Activated CD8-positive, alpha-beta T cell treated with anti-CD3 and anti-CD28 coated beads for 36 hours (primary cell): ENCODE measurements around the gene FXYD5. TPM values are rescaled to one million over a fixed set of nuclear protein-coding genes. Genes with fewer than 3 reads are reported as not detected.

Experiments
- ATAC-seq: fragments of 200-7000 bp; cut with Tn5 transposase; one replicate; pipeline ENCODE4 v1.10.0; 2021; ENCODE audit warnings: mild to moderate bottlenecking, moderate library complexity
- CTCF ChIA-PET: fragments of 350-600 bp; sonication (Branson Sonifier 250); formaldehyde crosslinking; loops from one replicate; lab custom pipeline; 2021; ENCODE audit warnings: antibody characterized with exemption; lab: Charles Lee
- POLR2A ChIA-PET: fragments of 350-600 bp; sonication (Branson Sonifier 250); formaldehyde crosslinking; loops from one replicate; lab custom pipeline; 2021; ENCODE audit warnings: antibody characterized with exemption; lab: Charles Lee
- DNase-seq: peaks from one replicate; pipeline ENCODE4 v3.0.0-alpha.2; 2020
- H3K27ac Mint-ChIP-seq: one replicate; pipeline ENCODE4 v1.8.0; 2021; ENCODE audit warnings: mild to moderate bottlenecking, mixed read lengths
- H3K27me3 Mint-ChIP-seq: one replicate; pipeline ENCODE4 v1.8.0; 2021; ENCODE audit warnings: mixed read lengths
- H3K36me3 Mint-ChIP-seq: one replicate; pipeline ENCODE4 v1.8.0; 2021; ENCODE audit warnings: low read depth, mixed read lengths
- H3K4me1 Mint-ChIP-seq: one replicate; pipeline ENCODE4 v1.8.0; 2021; ENCODE audit warnings: low read depth, mixed read lengths
- H3K4me3 Mint-ChIP-seq: one replicate; pipeline ENCODE4 v1.8.0; 2021; ENCODE audit warnings: mild to moderate bottlenecking, moderate library complexity, mixed read lengths
- H3K9me3 Mint-ChIP-seq: one replicate; pipeline ENCODE4 v1.8.0; 2021; ENCODE audit warnings: mixed read lengths
- intact Hi-C: fragments of 100-400 bp; cut with micrococcal nuclease; formaldehyde crosslinking; loops from one replicate; pipeline ENCODE4 v1.10.0; 2022
- total RNA-seq, 2 experiments: library from RNA; stranded (reverse); gene quantifications; one replicate each; pipeline ENCODE4 v1.2.3, GENCODE V29; 2021
- TF ChIP-seq, protein P1 (sequence below): fragments of 200-600 bp; IDR thresholded peaks from one replicate; pipeline ENCODE4 v1.8.0; 2022; ENCODE audit warnings: antibody characterized with exemption, mild to moderate bottlenecking

Gene FXYD5
- total RNA-seq, 2 experiments from 2014 or later, result 225 to 241 TPM

DNA sequence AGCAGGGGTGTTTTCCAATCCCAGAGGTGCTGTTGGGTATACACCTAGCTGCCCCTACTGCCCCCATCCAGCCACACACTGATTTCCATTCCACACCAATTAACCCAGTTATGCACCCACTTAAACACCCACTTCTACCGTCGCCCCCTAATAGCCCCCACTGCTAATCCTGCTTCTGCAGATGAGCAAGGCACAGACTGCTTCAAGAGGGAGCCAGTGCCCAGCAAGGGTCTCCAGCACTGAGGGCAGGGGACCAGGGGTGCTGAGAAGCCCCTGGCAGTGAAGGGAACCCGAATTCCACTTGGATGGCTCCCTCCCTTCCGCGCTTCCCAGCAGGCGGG, 10.3 kb upstream of the FXYD5 start:
- ATAC-seq, result no peak
- no peak for DNase-seq
- CTCF ChIA-PET, result interaction anchor here (0.6 to 2.2 kb wide), 2 partner anchors 10 to 72 kb away, joined by 3 to 16 read pairs; partner anchors contain the start of gene FXYD5

DNA sequence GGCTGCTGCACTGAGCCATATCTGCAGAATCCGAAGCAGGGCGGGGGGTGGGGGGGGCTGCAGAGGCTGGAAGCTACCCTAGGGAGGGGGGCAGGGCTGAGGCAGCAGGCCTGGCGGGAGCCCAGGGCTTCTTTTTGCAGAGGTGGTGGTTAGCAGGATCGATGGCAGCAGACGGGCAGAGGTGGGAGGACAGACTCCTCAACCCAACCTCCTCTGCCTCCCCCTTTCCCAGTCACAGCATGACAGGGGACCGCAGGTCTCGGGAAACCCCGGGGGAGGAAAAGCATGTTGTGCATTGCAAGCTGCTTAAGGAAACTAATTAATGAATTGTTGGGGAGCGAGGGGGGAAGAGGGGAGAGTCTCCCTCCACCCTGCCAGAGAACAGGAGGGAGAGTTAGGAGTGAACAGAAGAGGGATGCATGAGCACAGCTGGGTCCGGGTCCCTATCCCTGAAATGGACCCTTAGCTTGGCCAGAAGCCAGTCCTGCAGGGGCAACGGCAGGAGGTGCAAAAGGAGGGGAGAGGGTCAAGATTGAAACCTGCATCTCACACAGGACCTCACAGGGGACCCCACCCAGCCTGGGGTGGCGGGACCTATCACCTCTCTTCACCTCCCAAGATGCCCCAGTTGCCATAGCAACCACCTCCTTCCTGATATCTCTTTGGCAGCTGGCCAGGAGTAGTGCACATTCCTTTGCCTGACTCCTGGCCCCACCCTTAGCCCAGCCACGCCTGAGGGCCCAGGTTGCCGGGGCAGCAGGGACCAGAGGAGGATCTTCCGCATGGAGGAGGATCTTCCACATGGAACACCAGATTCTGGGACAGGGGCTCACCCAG, 9.7 kb upstream of the FXYD5 start:
- intact Hi-C loops, result loop anchor here (5.0 to 10.0 kb wide), 2 partner anchors 67 to 120 kb away; partner anchors contain the start of gene USF2
- no peak overlapping the region for H3K4me3 Mint-ChIP-seq
- DNase-seq, result no peak
- TF ChIP-seq, protein P1, sequence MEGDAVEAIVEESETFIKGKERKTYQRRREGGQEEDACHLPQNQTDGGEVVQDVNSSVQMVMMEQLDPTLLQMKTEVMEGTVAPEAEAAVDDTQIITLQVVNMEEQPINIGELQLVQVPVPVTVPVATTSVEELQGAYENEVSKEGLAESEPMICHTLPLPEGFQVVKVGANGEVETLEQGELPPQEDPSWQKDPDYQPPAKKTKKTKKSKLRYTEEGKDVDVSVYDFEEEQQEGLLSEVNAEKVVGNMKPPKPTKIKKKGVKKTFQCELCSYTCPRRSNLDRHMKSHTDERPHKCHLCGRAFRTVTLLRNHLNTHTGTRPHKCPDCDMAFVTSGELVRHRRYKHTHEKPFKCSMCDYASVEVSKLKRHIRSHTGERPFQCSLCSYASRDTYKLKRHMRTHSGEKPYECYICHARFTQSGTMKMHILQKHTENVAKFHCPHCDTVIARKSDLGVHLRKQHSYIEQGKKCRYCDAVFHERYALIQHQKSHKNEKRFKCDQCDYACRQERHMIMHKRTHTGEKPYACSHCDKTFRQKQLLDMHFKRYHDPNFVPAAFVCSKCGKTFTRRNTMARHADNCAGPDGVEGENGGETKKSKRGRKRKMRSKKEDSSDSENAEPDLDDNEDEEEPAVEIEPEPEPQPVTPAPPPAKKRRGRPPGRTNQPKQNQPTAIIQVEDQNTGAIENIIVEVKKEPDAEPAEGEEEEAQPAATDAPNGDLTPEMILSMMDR, result no peak
- no peaks in the 10 kb centered on the region for H3K36me3 Mint-ChIP-seq
- H3K4me1 Mint-ChIP-seq, result peaks cover 36% of the 10 kb centered on the region
- ChIA-PET CTCF (interaction anchor here (2.2 kb wide), 1 partner anchor 9 kb away, joined by 16 read pairs; the partner anchor contains the start of gene FXYD5), POLR2A (interaction anchor here (0.8 to 1.9 kb wide), 6 partner anchors 9 to 210 kb away, joined by 3 to 9 read pairs (median 4); partner anchors contain the start of gene FXYD5)
- H3K27ac Mint-ChIP-seq, result no peak overlapping the region
- no peak for ATAC-seq
- no peaks in the 10 kb centered on the region for H3K9me3 Mint-ChIP-seq
- peaks cover 7% of the 10 kb centered on the region for H3K27me3 Mint-ChIP-seq

More for the DNA sequence above, 10.3 kb upstream of the FXYD5 start:
- POLR2A ChIA-PET, result interaction anchor here (0.8 to 1.9 kb wide), 4 partner anchors 10 to 122 kb away, joined by 3 to 9 read pairs (median 4); partner anchors contain the start of gene FXYD5
- H3K27me3 Mint-ChIP-seq, result peaks cover 7% of the 10 kb centered on the region
- H3K9me3 Mint-ChIP-seq, result no peaks in the 10 kb centered on the region
- no peaks in the 10 kb centered on the region for H3K36me3 Mint-ChIP-seq
- intact Hi-C loops, result loop anchor here (5.0 to 10.0 kb wide), 2 partner anchors 68 to 121 kb away; partner anchors contain the start of gene USF2
- H3K4me1 Mint-ChIP-seq, result peaks cover 36% of the 10 kb centered on the region
- H3K27ac Mint-ChIP-seq, result no peak overlapping the region
- TF ChIP-seq, protein P1, result no peak
- no peak overlapping the region for H3K4me3 Mint-ChIP-seq

DNA sequence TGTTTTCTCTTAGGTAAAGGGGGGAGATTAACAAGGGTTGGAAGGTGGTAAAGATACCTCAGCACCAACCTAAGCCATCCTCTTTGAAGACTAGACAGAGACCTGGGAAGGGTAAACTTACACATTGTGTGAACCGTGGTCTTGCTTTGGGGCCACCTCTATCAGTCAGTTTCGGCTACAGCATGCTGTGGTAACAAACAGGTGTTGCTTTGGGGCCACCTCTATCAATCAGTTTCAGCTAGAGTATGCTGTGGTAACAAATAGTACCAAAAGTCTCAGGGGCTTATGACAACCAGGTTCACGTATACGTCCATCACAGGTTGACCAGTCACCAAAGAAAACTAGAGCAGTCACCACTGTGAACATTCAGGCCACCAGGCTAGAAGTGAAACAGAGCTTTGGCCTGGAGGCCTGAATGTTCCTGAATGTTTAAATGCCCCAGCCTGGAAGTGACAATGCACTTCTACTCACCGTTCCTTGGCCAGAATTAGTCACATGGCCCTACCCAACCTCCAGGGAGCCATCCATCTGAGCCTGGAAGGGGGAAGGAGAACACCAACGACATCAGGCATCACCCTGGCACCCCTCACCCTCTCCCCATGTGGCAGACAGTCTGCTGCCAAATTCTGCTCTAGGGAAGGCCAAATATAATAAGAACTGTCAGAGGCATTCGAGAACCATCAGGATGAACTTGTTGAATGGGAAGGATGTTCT, 7.6 kb upstream of the FXYD5 start:
- H3K27ac Mint-ChIP-seq, result no peak overlapping the region
- TF ChIP-seq, protein P1, result no peak
- no peaks in the 10 kb centered on the region for H3K9me3 Mint-ChIP-seq
- peaks cover 7% of the 10 kb centered on the region for H3K27me3 Mint-ChIP-seq
- intact Hi-C loops, result loop anchor here (10.0 kb wide), 1 partner anchor 118 kb away; the partner anchor contains the start of gene USF2
- no peak for DNase-seq
- ATAC-seq, result no peak
- ChIA-PET POLR2A (interaction anchor here (1.1 kb wide), 1 partner anchor 10 kb away, joined by 3 read pairs; no protein-coding TSS in a partner anchor), CTCF (interaction anchor here (1.1 kb wide), 1 partner anchor 80 kb away, joined by 3 read pairs; no protein-coding TSS in a partner anchor)
- H3K36me3 Mint-ChIP-seq, result no peaks in the 10 kb centered on the region
- H3K4me1 Mint-ChIP-seq, result peaks cover 26% of the 10 kb centered on the region
- H3K4me3 Mint-ChIP-seq, result no peak overlapping the region

DNA sequence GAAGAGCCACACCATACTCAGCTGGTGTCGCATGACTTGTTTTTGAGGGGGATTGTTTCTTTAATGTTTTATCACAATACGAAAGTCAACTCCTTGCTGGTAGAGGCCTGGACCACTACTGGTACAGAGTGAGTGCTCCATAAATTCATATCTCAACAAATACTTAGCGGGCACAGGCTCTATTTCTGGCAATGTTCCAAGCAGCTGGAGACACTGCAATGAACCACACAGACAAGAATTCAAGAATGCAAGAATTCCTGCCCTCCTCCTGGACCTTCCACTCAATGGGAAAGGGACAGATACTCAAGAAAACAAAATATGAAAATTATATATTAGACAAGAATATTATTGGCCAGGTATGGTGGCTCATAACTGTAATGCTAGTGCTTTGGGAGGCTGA, 5.1 kb upstream of the FXYD5 start:
- H3K4me1 Mint-ChIP-seq, result peaks cover 17% of the 10 kb centered on the region
- no peaks in the 10 kb centered on the region for H3K27me3 Mint-ChIP-seq
- intact Hi-C loops, result loop anchor here (10.0 kb wide), 1 partner anchor 115 kb away; the partner anchor contains the start of gene USF2
- DNase-seq (no peak), ATAC-seq (no peak)
- ChIA-PET CTCF (interaction anchor here (1.3 kb wide), 1 partner anchor 92 kb away, joined by 3 read pairs; no protein-coding TSS in a partner anchor), POLR2A (interaction anchor here (0.6 kb wide), 1 partner anchor 38 kb away, joined by 3 read pairs; no protein-coding TSS in a partner anchor)
- H3K4me3 Mint-ChIP-seq, result no peak overlapping the region
- H3K9me3 Mint-ChIP-seq, result no peaks in the 10 kb centered on the region
- H3K27ac Mint-ChIP-seq, result no peak overlapping the region
- TF ChIP-seq, protein P1, result no peak
- no peaks in the 10 kb centered on the region for H3K36me3 Mint-ChIP-seq
